Thoracic aorta (tissue), 2 donors: Measurements from ENCODE around the gene ARFGEF2. TPM values are rescaled to one million over a fixed set of nuclear protein-coding genes. Genes with fewer than 3 reads are reported as not detected.

Source experiments
- ATAC-seq: fragments of 150-250 bp; one replicate; pipeline ENCODE4 v1.8.0; 2017; ENCODE audit warnings: low read depth; ENCODE audit not compliant: insufficient number of reproducible peaks, low FRiP score
- DNase-seq: peaks from one replicate; pipeline ENCODE4 v3.0.0-alpha.2; 2020; ENCODE audit warnings: low spot score
- H3K27ac ChIP-seq, 2 donors: fragments of 200-600 bp; sonication (generic); 1 replicate in 1 of 2; 2 replicates in 1 of 2; pipeline ENCODE4 v1.5.1; 2016; ENCODE audit warnings: mild to moderate bottlenecking in 2 of 2, moderate library complexity in 2 of 2
- H3K27me3 ChIP-seq: fragments of 200-600 bp; sonication (generic); replicated peaks from 2 replicates; pipeline ENCODE4 v1.6.0; 2016; ENCODE audit warnings: mild to moderate bottlenecking; ENCODE audit not compliant: insufficient read depth
- H3K36me3 ChIP-seq: fragments of 200-600 bp; sonication (generic); one replicate; pipeline ENCODE4 v1.5.1; 2016
- H3K4me1 ChIP-seq, 2 donors: fragments of 200-600 bp; sonication (generic); 1 replicate in 1 of 2; 2 replicates in 1 of 2; pipeline versions ENCODE4 v1.5.1 to v1.6.0; 2016; ENCODE audit warnings: low read depth in 2 of 2, mild to moderate bottlenecking in 1 of 2; ENCODE audit not compliant: control insufficient read depth in 1 of 2
- H3K4me3 ChIP-seq: fragments of 200-600 bp; sonication (generic); 2 replicates; pipeline ENCODE4 v1.5.1; 2016; ENCODE audit warnings: mild to moderate bottlenecking
- H3K9me3 ChIP-seq: fragments of 200-600 bp; sonication (generic); 2 replicates; pipeline ENCODE4 v1.5.1; 2016
- CTCF ChIP-seq: fragments of 200-600 bp; sonication (generic); IDR thresholded peaks from one replicate; pipeline ENCODE4 v1.5.1; 2019; ENCODE audit warnings: antibody characterized with exemption
- total RNA-seq, 2 donors: library from RNA; depleted of rRNA; stranded (reverse); fragments of >200 nt; gene quantifications; one replicate each; pipeline versions ENCODE4 v1.1.0 to v1.2.3, GENCODE V29; 2016

The ARFGEF2 gene
- total RNA-seq, 2 donors from 2014 or later: 25.9 to 37.2 TPM

GRCh38 chr20:48892891-48893290, 28.6 kb upstream of the ARFGEF2 start:
- TF ChIP-seq CTCF: no peak
- Histone ChIP-seq H3K36me3 (no peaks in the 10 kb centered on the region), H3K9me3 (no peaks in the 10 kb centered on the region), H3K27me3 (no peaks in the 10 kb centered on the region), H3K4me1 (peaks cover 7 to 13% of the 10 kb centered on the region in 2 donors), H3K4me3 (no peak overlapping the region), H3K27ac (no peak overlapping the region)
- ATAC-seq: no peak
- no peak for DNase-seq

GRCh38 chr20:48893374-48893773, 28.1 kb upstream of the ARFGEF2 start:
- no peak overlapping the region for H3K4me3 ChIP-seq
- ATAC-seq (no peak), DNase-seq (no peak)
- H3K27ac ChIP-seq: no peak overlapping the region
- peaks cover 7 to 16% of the 10 kb centered on the region in 2 donors for H3K4me1 ChIP-seq
- TF ChIP-seq CTCF: no peak
- no peaks in the 10 kb centered on the region for H3K9me3 ChIP-seq
- H3K36me3 ChIP-seq: no peaks in the 10 kb centered on the region
- no peaks in the 10 kb centered on the region for H3K27me3 ChIP-seq

- Histone ChIP-seq H3K4me1 (peaks cover 7 to 16% of the 10 kb centered on the region in 2 donors), H3K27ac (no peak overlapping the region), H3K9me3 (no peaks in the 10 kb centered on the region), H3K27me3 (no peaks in the 10 kb centered on the region), H3K4me3 (no peak overlapping the region), H3K36me3 (no peaks in the 10 kb centered on the region)
- no peak for TF ChIP-seq CTCF
- DNase-seq (no peak), ATAC-seq (peak; percentile 18)
Measured at GRCh38 chr20:48897305-48898010, 24.1 kb upstream of the ARFGEF2 start.

GRCh38 chr20:48898210-48898609, 23.3 kb upstream of the ARFGEF2 start:
- peaks cover 7 to 16% of the 10 kb centered on the region in 2 donors for H3K4me1 ChIP-seq
- TF ChIP-seq CTCF: no peak
- H3K27me3 ChIP-seq: no peaks in the 10 kb centered on the region
- no peak for DNase-seq
- H3K27ac ChIP-seq: no peak overlapping the region
- no peak for ATAC-seq
- no peak overlapping the region for H3K4me3 ChIP-seq
- H3K9me3 ChIP-seq: no peaks in the 10 kb centered on the region
- H3K36me3 ChIP-seq: no peaks in the 10 kb centered on the region

- Histone ChIP-seq H3K36me3 (no peaks in the 10 kb centered on the region), H3K9me3 (no peaks in the 10 kb centered on the region), H3K27ac (no peak overlapping the region), H3K27me3 (no peaks in the 10 kb centered on the region), H3K4me3 (no peak overlapping the region), H3K4me1 (peaks cover 7 to 16% of the 10 kb centered on the region in 2 donors)
- ATAC-seq (no peak), DNase-seq (no peak)
- TF ChIP-seq CTCF: no peak
Measured at GRCh38 chr20:48898896-48899530, 22.5 kb upstream of the ARFGEF2 start.
